Ramos (cell line): Measurements from ENCODE around the gene DHRS12.

Source experiments
- in situ Hi-C: fragments of 300-500 bp; cut with MboI; formaldehyde crosslinking; loops from one replicate; pipeline ENCODE4 v1.14.3; 2022; ENCODE audit warnings: low sequenced_read_pairs; ENCODE audit not compliant: unreplicated experiment

DHRS12 gene

DNA sequence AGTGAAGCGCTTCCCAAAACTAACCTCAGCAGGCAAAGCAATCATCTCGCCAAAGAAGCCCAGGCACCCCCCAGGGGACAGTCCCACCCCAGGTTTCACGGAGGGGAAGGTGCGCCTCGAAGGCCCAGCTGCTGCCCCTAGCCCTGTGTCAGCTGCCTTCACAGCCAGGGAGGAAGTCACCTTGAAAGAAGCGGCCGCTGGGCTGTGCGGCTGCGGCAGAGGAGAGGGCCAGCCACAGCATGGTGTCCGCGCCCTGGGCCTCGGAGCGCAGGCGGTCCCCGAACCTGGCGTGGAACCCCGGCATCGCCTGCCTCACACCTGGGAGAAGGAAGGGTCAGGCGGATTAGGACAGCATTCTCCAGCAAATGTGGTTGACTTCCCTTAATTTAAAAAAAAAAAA is 35.0 kb downstream of the DHRS12 start:
- in situ Hi-C loops: no loop called here

DNA sequence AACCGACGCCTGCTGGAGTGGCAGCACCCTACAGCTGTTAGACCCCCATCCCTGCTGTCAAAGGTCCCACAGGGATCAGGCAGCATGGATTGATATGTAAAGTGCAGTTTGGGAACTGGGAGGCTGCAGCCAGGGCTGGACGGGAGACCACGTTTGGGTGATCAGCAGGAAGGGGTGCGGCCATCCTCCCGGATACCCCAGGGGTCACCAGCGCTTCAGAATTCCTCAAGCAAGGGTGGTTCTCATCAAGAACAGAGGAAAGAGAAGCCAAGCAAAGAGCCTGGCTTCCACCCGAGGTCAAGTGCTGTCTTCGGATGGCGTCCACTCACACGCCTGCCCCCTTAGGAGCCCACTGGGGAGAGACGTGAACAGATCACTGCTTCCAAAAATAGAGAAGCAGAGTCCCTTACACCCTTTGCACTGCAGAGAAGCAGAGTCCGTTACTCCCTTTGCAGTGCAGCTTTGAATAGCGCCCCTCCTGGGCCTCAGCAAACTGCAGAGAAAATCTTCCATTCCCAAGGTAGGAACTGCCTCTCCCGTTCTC is 35.5 kb downstream of the DHRS12 start:
- in situ Hi-C loops: no loop called here

GRCh38 chr13:51767100-51767499 is 36.9 kb downstream of the DHRS12 start:
- in situ Hi-C loops: no loop called here

- in situ Hi-C loops: no loop called here
These were observed 38.8 kb downstream of the DHRS12 start for GRCh38 chr13:51765142-51765515.

DNA sequence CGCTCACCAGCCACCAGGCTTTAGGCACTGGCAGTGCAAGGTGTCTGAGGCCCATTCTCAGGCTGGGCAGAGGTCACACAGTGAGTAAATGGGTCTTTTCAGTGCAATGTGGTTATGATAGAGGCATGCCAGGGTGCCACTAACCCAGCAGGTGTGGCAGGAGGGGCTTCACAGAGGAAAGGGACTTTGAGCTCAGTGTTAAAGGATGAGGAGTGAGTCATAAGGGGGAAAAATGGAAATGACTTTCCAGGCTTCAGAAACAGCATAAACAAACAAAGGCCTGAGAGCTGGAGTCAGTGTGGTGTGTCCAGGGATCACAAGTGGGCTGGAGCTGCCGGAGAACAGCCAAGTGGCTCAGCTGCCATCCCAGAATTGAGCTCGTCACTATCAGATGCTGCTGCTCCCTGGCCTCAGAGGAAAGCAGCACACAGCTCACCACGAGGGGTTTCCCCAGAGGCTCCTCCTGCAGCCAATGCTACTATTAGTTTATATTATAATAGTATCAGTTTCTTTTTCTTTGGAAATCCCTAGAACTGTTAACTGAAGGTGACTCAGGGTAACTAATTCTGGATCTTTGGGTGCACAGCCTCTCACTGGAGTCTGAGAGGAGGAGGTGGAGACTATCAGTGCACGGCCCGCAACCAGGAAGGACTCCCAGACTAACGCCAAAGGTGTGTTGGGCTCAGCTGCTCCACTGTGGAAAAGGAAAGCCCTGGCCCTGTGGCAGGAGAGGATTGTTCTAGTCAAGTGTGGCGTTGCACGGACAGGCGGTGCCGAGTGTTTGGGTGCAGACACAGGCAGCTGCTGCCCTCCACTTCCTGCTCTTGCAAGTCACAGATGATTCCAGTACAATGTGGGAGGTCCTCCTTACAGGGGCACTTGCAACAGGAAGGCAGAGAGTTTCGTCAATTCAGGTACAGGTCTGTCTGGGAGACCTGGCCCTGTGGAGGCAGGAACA is 39.5 kb downstream of the DHRS12 start:
- in situ Hi-C loops: no loop called here

- in situ Hi-C loops: no loop called here
These were observed 40.5 kb downstream of the DHRS12 start for GRCh38 chr13:51763486-51763885.

GRCh38 chr13:51761643-51762350 is 42.2 kb downstream of the DHRS12 start:
- in situ Hi-C loops: no loop called here

- in situ Hi-C loops: no loop called here
These were observed 43.4 kb downstream of the DHRS12 start for GRCh38 chr13:51760592-51760991.

DNA sequence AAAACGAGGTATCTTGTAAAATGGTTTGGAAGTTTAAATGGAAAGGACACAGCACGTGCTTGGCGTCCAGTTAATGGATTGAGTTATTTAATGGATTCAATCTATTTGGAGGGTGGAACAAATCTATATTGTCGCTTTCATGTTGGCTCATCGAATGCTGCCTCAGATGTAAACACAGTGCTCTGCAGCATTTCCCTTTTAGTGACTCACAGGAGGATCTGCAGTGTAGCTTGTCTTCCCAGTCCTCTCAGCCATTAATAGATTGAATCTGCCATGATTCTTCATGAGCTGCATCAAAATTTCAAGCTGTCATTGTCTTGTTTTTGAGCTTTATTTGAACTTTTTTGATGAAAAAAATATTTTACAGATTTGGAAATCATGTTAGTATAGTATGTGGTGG is 44.7 kb downstream of the DHRS12 start:
- in situ Hi-C loops: no loop called here

- in situ Hi-C loops: no loop called here
These were observed 45.3 kb downstream of the DHRS12 start for GRCh38 chr13:51758691-51759090.

GRCh38 chr13:51756651-51757050 is 47.3 kb downstream of the DHRS12 start:
- in situ Hi-C loops: no loop called here

- in situ Hi-C loops: no loop called here
These were observed 56.2 kb downstream of the DHRS12 start for GRCh38 chr13:51747438-51748434.

DNA sequence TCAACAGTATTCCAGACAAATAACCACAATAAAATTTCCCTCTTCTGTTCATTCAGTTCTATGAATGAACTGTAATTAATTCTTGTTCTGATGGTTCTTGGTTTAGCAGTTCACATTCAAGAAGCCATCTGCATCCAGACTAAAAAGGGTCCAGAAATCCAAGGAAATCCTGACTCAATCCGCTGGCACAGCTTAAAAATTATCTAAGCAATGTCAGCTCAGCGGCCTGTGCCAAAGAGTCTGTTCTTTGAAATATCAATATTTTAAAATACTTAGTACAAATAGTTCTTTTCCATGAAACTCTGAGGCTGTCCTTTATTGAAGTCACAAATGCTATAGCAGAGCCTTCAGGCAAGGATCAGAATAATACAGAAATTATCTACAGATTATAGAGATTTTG is 57.2 kb downstream of the DHRS12 start:
- in situ Hi-C loops: no loop called here

GRCh38 chr13:51745243-51745642 is 58.7 kb downstream of the DHRS12 start:
- in situ Hi-C loops: no loop called here

- in situ Hi-C loops: no loop called here
These were observed 61.4 kb downstream of the DHRS12 start for GRCh38 chr13:51742611-51743010.

GRCh38 chr13:51742031-51742430 is 61.9 kb downstream of the DHRS12 start:
- in situ Hi-C loops: no loop called here

- in situ Hi-C loops: no loop called here
These were observed 63.3 kb downstream of the DHRS12 start for GRCh38 chr13:51740698-51741097.

DNA sequence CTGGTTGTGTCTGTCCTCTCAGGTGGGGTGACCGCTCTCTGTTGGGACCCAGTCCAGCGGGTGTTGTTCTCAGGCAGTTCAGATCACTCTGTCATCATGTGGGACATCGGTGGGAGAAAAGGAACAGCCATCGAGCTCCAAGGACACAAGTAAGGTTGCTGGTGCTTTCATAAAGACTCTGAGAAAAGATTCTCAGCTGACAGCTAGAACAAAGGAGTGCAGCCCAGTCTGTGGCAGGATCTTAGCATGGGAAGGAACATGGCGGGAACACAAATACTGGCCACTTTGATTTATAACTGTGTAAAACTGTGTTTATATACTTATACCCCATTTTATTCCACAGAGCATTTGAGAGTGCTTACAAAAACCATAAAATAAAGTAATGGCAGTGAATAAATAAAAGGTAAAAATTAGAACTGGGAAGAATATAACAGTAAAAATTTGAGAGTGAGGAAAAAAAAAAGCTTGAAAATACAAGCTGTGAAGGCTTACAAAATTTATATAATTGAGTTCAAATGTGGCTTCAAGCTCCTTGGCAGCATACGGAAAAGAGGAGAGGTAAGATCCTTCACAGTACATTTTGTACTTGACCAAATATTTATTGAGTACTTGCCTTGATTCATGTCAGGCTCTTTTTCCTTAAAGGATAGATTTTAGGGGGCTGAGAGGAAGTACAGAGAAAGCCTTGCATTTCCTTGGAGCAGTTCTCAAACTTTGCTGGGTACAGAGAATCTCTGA is 64.8 kb downstream of the DHRS12 start:
- in situ Hi-C loops: no loop called here

DNA sequence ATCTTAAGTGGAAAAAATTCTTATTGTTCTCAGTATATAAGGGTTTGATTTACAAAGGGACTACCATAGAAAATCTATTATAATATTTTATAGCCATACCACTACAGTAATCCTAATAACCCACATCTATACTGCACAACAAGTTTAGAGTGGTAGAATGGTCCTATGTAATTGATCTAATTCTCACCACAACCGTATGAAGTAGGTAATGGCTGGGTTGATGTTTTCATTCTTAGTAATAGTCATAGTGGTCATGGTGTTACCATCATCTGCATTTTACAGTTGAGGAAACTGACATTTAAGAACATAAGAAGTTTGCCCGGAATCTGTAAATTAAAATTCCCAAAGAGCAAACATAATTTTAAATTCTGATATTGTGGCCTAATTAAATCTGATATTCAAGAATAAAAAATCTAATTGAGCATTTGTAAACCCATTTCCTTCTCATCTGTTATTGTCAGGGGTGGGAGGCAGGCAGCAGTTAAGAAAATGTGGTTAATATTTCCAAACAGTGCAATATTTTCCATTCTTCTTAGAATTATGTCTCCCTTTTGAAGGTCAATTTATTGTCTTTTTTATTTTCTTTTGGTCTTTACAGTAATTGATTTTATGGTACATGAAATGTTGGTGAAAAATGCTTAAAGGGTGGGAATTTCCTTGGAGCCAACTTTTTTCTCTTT is 65.6 kb downstream of the DHRS12 start:
- in situ Hi-C loops: no loop called here
